K562 (cell line): ENCODE data around the gene LRMDA. TPM values are rescaled to one million over a fixed set of nuclear protein-coding genes. Genes with fewer than 3 reads are reported as not detected.

Experiments used
- ATAC-seq: fragments of 200-7000 bp; cut with Tn5 transposase; 3 replicates; pipeline ENCODE4 v1.9.1; 2020; ENCODE audit warnings: moderate library complexity
- BruUV-seq: library from RNA; stranded (reverse); fragments of 400-500 nt; replicated peaks from 2 replicates; lab custom pipeline; 2021; lab: Mats Ljungman, UMichigan
- CTCF ChIA-PET: fragments of 300-600 bp; formaldehyde crosslinking; extraction: SDS; loops from one replicate; lab custom pipeline; 2021; ENCODE audit warnings: low intra/inter-chr PET ratio; lab: Yijun Ruan, JAX
- POLR2A ChIA-PET: fragments of 300-600, 350-650 bp; sonication (Branson Sonifier 250); formaldehyde crosslinking; extraction: SDS; loops from one replicate; lab custom pipeline; 2021; ENCODE audit warnings: antibody characterized with exemption, inconsistent platforms; lab: Yijun Ruan, JAX
- DNase-seq, 4 experiments: peaks; one replicate each; pipeline versions ENCODE4 v3.0.0 to v3.0.0-alpha.2; 2011 to 2018; ENCODE audit warnings: low spot score in 3 of 4, mixed read lengths in 3 of 4; ENCODE audit errors: extremely low read depth in 1 of 4
- FAIRE-seq: peaks from 2 replicates; lab custom pipeline; 2011; peaks lifted over from hg19 to GRCh38; lab: Jason Lieb, UNC
- H2AFZ ChIP-seq: 2 replicates; pipeline ENCODE4 v1.6.0; 2011; ENCODE audit warnings: low read depth, low read length, control low read depth, inconsistent platforms
- H3K27ac ChIP-seq: fragments of 200-600 bp; 3 replicates; pipeline ENCODE4 v1.8.0; 2011; ENCODE audit warnings: low read depth, mild to moderate bottlenecking, control low read depth, inconsistent platforms, low read length, moderate library complexity, mixed read lengths; ENCODE audit errors: extremely low read depth
- H3K27me3 ChIP-seq, 2 experiments: fragments of 300-600 bp in 1 of 2; 2 replicates in 1 of 2; 3 replicates in 1 of 2; pipeline versions ENCODE4 v1.6.0 to v1.8.0; 2011; ENCODE audit warnings: inconsistent platforms in 2 of 2, low read length in 2 of 2, mild to moderate bottlenecking in 1 of 2, mixed read lengths in 1 of 2, moderate library complexity in 1 of 2; ENCODE audit not compliant: control insufficient read depth in 2 of 2, insufficient read depth in 2 of 2
- H3K36me3 ChIP-seq: fragments of 300-600 bp; 3 replicates; pipeline ENCODE4 v1.8.0; 2011; ENCODE audit warnings: mild to moderate bottlenecking, low read length, inconsistent platforms; ENCODE audit not compliant: control insufficient read depth, insufficient read depth
- H3K4me1 ChIP-seq, 2 experiments: fragments of 200-600 bp in 1 of 2; replicated peaks in 1 of 2; 2 replicates in 1 of 2; 3 replicates in 1 of 2; pipeline versions ENCODE4 v1.5.1 to v1.8.0; 2011; ENCODE audit warnings: inconsistent platforms in 2 of 2, low read length in 2 of 2, mild to moderate bottlenecking in 1 of 2, mixed read lengths in 1 of 2, moderate library complexity in 1 of 2; ENCODE audit not compliant: control insufficient read depth in 2 of 2, insufficient read depth in 2 of 2
- H3K4me2 ChIP-seq: 2 replicates; pipeline ENCODE4 v1.6.1; 2011; ENCODE audit warnings: low read length, control low read depth, inconsistent platforms, mixed read lengths; ENCODE audit not compliant: insufficient read depth
- H3K4me3 ChIP-seq: fragments of 200-600 bp; sonication (generic), shearing (Covaris generic); 2 replicates; pipeline ENCODE4 v1.5.1; 2016; ENCODE audit warnings: control low read depth, inconsistent platforms
- H3K79me2 ChIP-seq: fragments of 200-600 bp; 3 replicates; pipeline ENCODE4 v1.8.0; 2011; ENCODE audit warnings: low read length, inconsistent platforms; ENCODE audit not compliant: control insufficient read depth, insufficient read depth
- H3K9ac ChIP-seq, 2 experiments: 2 replicates each; pipeline versions ENCODE4 v1.6.0 to v1.6.1; 2011; ENCODE audit warnings: low read depth in 2 of 2, low read length in 2 of 2, control low read depth in 1 of 2, inconsistent platforms in 1 of 2, mild to moderate bottlenecking in 1 of 2, mixed read lengths in 1 of 2; ENCODE audit not compliant: insufficient read depth in 1 of 2
- H3K9me1 ChIP-seq: one replicate; pipeline ENCODE4 v1.6.0; 2011; ENCODE audit warnings: inconsistent platforms, mild to moderate bottlenecking, low read length, moderate library complexity; ENCODE audit not compliant: control insufficient read depth, insufficient read depth
- H3K9me3 ChIP-seq: replicated peaks from 2 replicates; pipeline ENCODE4 v1.5.1; 2011; ENCODE audit warnings: low read depth, low read length, inconsistent platforms; ENCODE audit not compliant: control insufficient read depth, insufficient read depth
- H4K20me1 ChIP-seq: replicated peaks from 2 replicates; pipeline ENCODE4 v1.6.1; 2011; ENCODE audit warnings: low read length, inconsistent platforms, mixed read lengths; ENCODE audit not compliant: control insufficient read depth, insufficient read depth
- CBFA2T3 ChIP-seq: fragments of 450-650 bp; IDR thresholded peaks from 2 replicates; pipeline ENCODE4 v1.6.1; 2017
- EP300 ChIP-seq: IDR thresholded peaks from 2 replicates; pipeline ENCODE4 v1.6.1; 2012; ENCODE audit warnings: low read length, improper control_type of control experiment
- ETS2 ChIP-seq: IDR thresholded peaks from 2 replicates; pipeline ENCODE4 v1.6.1; 2016; ENCODE audit warnings: borderline replicate concordance, missing genetic modification characterization, mild to moderate bottlenecking, moderate library complexity, missing compliant biosample characterization; ENCODE audit not compliant: poor library complexity, severe bottlenecking
- EWSR1 ChIP-seq: fragments of 450-650 bp; IDR thresholded peaks from 2 replicates; pipeline ENCODE4 v1.6.1; 2018; ENCODE audit warnings: borderline replicate concordance, mild to moderate bottlenecking, low read depth, moderate library complexity; ENCODE audit not compliant: partially characterized antibody
- PYGO2 ChIP-seq: fragments of 450-650 bp; IDR thresholded peaks from 2 replicates; pipeline ENCODE4 v1.6.1; 2016; ENCODE audit warnings: mild to moderate bottlenecking, missing genetic modification characterization, moderate library complexity, missing compliant biosample characterization
- RCOR1 ChIP-seq, 2 experiments: IDR thresholded peaks; 2 replicates each; pipeline ENCODE4 v1.6.1; 2012; ENCODE audit warnings: low read depth in 2 of 2, low read length in 2 of 2, borderline replicate concordance in 1 of 2, improper control_type of control experiment in 1 of 2
- SAP30 ChIP-seq: fragments of 200-600 bp; sonication (generic); IDR thresholded peaks from 2 replicates; pipeline ENCODE4 v1.6.1; 2012; ENCODE audit warnings: borderline replicate concordance, low read depth, mild to moderate bottlenecking, moderate library complexity, low read length, control low read depth, inconsistent platforms; ENCODE audit not compliant: insufficient read depth, poor library complexity, severe bottlenecking
- ZNF253 ChIP-seq: fragments of 250-450 bp; sonication (Bioruptor Pico); conservative IDR thresholded peaks from 2 replicates; pipeline ENCODE4 v1.6.1; 2021; ENCODE audit warnings: mild to moderate bottlenecking
- ZNF274 ChIP-seq: IDR thresholded peaks from 2 replicates; pipeline ENCODE4 v1.6.1; 2011; ENCODE audit warnings: low read depth, mild to moderate bottlenecking, low read length, moderate library complexity, borderline replicate concordance
- WGBS: fragments of 100-300 bp; shearing (Covaris generic); methylation state at CpG from one replicate; pipeline ENCODE4 v1.1.6; 2016; ENCODE audit warnings: low coverage, mixed read lengths; ENCODE audit not compliant: insufficient coverage; ENCODE audit errors: missing lambda C conversion rate; 5-methylcytosine and 5-hydroxymethylcytosine counted together
- in situ Hi-C: fragments of 300-500 bp; cut with MboI; formaldehyde crosslinking; loops from 4 replicates; pipeline ENCODE4 v1.15.0; 2018; ENCODE audit warnings: inconsistent platforms, mixed read lengths
- intact Hi-C: fragments of 100-400 bp; cut with micrococcal nuclease; formaldehyde crosslinking; loops from 2 replicates; pipeline ENCODE4 v1.14.2; 2022
- polyA plus RNA-seq, 8 experiments: library from polyadenylated mRNA; depleted of rRNA in 4 of 8; stranded (reverse) in 5 of 8; unstranded in 3 of 8; fragments of >200 nt; fragmentation: Nextera tagmentation in 2 of 8; fragmentation: Illumina TruSeq in 1 of 8; extraction: Ambion mirVana in 2 of 8; extraction: Trizol in 1 of 8; gene quantifications; 2 replicates each; pipeline versions ENCODE4 v1.2.1 to v1.2.3, GENCODE V29; 2011 to 2014; ENCODE audit warnings: inconsistent platforms in 1 of 8, missing spikeins in 1 of 8
- total RNA-seq, 7 experiments: library from RNA; depleted of rRNA in 6 of 7; stranded (reverse); fragments of >200 nt in 6 of 7; fragmentation: Illumina TruSeq in 2 of 7; extraction: Trizol in 2 of 7; gene quantifications; 2 replicates each; pipeline versions ENCODE4 v1.2.1 to v1.2.3, GENCODE V29; 2011 to 2021; ENCODE audit warnings: low replicate concordance in 1 of 7
- TF ChIP-seq, protein P1 (sequence below): fragments of 450-650 bp; IDR thresholded peaks from 2 replicates; pipeline ENCODE4 v1.6.1; 2016; ENCODE audit warnings: mild to moderate bottlenecking
- TF ChIP-seq, protein P2 (sequence below): sonication (generic); formaldehyde crosslinking; IDR thresholded peaks from 2 replicates; pipeline ENCODE4 v1.8.0; 2022; ENCODE audit warnings: mild to moderate bottlenecking, missing genetic modification reagents
- TF ChIP-seq, protein P3 (sequence below), 3 experiments: fragments of 200-800 bp in 1 of 3; fragments of 250-450 bp in 1 of 3; fragments of 450-650 bp in 1 of 3; sonication (Bioruptor Pico) in 1 of 3; sonication (Bioruptor generic) in 1 of 3; formaldehyde crosslinking in 1 of 3; IDR thresholded peaks; 2 replicates each; pipeline versions ENCODE4 v1.6.1 to v1.8.0; 2016 to 2022; ENCODE audit warnings: mild to moderate bottlenecking in 2 of 3, missing genetic modification characterization in 2 of 3, missing compliant biosample characterization in 1 of 3, moderate library complexity in 1 of 3

The LRMDA gene
- total and polyA plus RNA-seq, 9 of the 15 experiments (the other 6 are each of a cell fraction or from before 2014, with no cell fraction given), result 0.25 TPM; not detected in 8

DNA sequence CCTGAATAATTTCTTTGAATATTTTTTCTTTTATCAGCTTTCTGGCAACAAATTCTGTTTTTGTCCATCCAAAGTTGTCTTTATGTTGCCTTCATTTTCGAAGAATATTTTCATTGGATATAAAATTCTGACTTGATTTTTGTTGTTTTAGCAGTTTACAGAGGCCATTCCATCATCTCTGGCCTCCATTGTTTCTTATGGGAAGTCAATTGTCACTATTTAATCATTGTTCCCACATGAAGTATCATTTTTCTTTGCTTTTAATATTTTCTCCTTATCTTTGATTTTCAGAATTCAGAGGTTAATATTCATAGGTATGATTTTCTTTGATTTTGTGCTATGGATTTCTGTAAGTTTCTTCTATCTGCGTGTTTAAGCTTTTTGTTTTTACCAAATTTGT, 512.6 kb downstream of the LRMDA start:
- Histone ChIP-seq H3K27ac (no peak overlapping the region), H2AFZ (no peak overlapping the region), H3K27me3 (no peaks in the 10 kb centered on the region), H3K4me1 (no peaks in the 10 kb centered on the region), H3K9ac (no peak overlapping the region), H3K36me3 (no peaks in the 10 kb centered on the region), H4K20me1 (no peaks in the 10 kb centered on the region; the same call in 1 of the 2 replicates), H3K9me1 (no peaks in the 10 kb centered on the region), H3K4me2 (no peak overlapping the region), H3K4me3 (no peak overlapping the region), H3K9me3 (no peaks in the 10 kb centered on the region), H3K79me2 (no peaks in the 10 kb centered on the region)
- ChIA-PET POLR2A (no interaction called here), CTCF (no interaction called here)
- BruUV-seq, result no TSS peak
- FAIRE-seq, result no peak
- intact Hi-C loops, result no loop called here
- TF ChIP-seq, protein P1, sequence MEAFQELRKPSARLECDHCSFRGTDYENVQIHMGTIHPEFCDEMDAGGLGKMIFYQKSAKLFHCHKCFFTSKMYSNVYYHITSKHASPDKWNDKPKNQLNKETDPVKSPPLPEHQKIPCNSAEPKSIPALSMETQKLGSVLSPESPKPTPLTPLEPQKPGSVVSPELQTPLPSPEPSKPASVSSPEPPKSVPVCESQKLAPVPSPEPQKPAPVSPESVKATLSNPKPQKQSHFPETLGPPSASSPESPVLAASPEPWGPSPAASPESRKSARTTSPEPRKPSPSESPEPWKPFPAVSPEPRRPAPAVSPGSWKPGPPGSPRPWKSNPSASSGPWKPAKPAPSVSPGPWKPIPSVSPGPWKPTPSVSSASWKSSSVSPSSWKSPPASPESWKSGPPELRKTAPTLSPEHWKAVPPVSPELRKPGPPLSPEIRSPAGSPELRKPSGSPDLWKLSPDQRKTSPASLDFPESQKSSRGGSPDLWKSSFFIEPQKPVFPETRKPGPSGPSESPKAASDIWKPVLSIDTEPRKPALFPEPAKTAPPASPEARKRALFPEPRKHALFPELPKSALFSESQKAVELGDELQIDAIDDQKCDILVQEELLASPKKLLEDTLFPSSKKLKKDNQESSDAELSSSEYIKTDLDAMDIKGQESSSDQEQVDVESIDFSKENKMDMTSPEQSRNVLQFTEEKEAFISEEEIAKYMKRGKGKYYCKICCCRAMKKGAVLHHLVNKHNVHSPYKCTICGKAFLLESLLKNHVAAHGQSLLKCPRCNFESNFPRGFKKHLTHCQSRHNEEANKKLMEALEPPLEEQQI, result no peak
- TF ChIP-seq EP300 (no peak), ETS2 (no peak), ZNF253 (CRISPR knock-in tag) (no peak), PYGO2 (no peak), CBFA2T3 (no peak), SAP30 (no peak), EWSR1 (no peak), RCOR1 (IDR thresholded peaks at IDR 0.05; ENCODE audit: borderline replicate concordance in 1 of 2, low read depth in 2 of 2, low read length in 2 of 2) (no peak), ZNF274 (no peak)
- TF ChIP-seq, protein P2, sequence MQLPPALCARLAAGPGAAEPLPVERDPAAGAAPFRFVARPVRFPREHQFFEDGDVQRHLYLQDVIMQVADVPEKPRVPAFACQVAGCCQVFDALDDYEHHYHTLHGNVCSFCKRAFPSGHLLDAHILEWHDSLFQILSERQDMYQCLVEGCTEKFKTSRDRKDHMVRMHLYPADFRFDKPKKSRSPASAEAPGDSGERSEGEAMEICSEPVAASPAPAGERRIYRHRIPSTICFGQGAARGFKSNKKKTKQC (CRISPR knock-in tag), result no peak
- TF ChIP-seq, protein P3, sequence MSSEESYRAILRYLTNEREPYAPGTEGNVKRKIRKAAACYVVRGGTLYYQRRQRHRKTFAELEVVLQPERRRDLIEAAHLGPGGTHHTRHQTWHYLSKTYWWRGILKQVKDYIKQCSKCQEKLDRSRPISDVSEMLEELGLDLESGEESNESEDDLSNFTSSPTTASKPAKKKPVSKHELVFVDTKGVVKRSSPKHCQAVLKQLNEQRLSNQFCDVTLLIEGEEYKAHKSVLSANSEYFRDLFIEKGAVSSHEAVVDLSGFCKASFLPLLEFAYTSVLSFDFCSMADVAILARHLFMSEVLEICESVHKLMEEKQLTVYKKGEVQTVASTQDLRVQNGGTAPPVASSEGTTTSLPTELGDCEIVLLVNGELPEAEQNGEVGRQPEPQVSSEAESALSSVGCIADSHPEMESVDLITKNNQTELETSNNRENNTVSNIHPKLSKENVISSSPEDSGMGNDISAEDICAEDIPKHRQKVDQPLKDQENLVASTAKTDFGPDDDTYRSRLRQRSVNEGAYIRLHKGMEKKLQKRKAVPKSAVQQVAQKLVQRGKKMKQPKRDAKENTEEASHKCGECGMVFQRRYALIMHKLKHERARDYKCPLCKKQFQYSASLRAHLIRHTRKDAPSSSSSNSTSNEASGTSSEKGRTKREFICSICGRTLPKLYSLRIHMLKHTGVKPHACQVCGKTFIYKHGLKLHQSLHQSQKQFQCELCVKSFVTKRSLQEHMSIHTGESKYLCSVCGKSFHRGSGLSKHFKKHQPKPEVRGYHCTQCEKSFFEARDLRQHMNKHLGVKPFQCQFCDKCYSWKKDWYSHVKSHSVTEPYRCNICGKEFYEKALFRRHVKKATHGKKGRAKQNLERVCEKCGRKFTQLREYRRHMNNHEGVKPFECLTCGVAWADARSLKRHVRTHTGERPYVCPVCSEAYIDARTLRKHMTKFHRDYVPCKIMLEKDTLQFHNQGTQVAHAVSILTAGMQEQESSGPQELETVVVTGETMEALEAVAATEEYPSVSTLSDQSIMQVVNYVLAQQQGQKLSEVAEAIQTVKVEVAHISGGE (CRISPR knock-in tag; IDR thresholded peaks at IDR 0.05), result no peak
- WGBS, result 0% methylated on average over 2 of the region's 2 CpGs
- no peak for DNase-seq
- no peak for ATAC-seq
- in situ Hi-C loops, result no loop called here
